KOPT-K1 (cell line): ENCODE data around the gene CSNK1E.

Source experiments
- H3K27ac ChIP-seq: fragments of 200-600 bp; sonication (generic); 2 replicates; pipeline ENCODE4 v1.5.1; 2016; ENCODE audit warnings: antibody characterized with exemption, mild to moderate bottlenecking, low read depth, low read length; ENCODE audit not compliant: poor library complexity, severe bottlenecking
- H3K36me3 ChIP-seq: fragments of 200-600 bp; sonication (generic); 2 replicates; pipeline ENCODE4 v1.5.1; 2017; ENCODE audit warnings: antibody characterized with exemption, mild to moderate bottlenecking, low read length, moderate library complexity; ENCODE audit not compliant: insufficient read depth
- H3K9me3 ChIP-seq: fragments of 200-600 bp; sonication (generic); 2 replicates; pipeline ENCODE4 v1.5.1; 2017; ENCODE audit warnings: antibody characterized with exemption, low read length, mild to moderate bottlenecking; ENCODE audit not compliant: insufficient read depth, poor library complexity, severe bottlenecking

Gene CSNK1E

GRCh38 chr22:38304526-38304925 lies 12.7 kb downstream of the CSNK1E start:
- no peaks in the 10 kb centered on the region for H3K9me3 ChIP-seq
- peaks cover 68% of the 10 kb centered on the region for H3K36me3 ChIP-seq
- no peak overlapping the region for H3K27ac ChIP-seq

GRCh38 chr22:38303974-38304373 lies 13.3 kb downstream of the CSNK1E start:
- Histone ChIP-seq H3K36me3 (peaks cover 68% of the 10 kb centered on the region), H3K27ac (no peak overlapping the region), H3K9me3 (no peaks in the 10 kb centered on the region)

- Histone ChIP-seq H3K9me3 (no peaks in the 10 kb centered on the region), H3K27ac (no peak overlapping the region), H3K36me3 (peaks cover 69% of the 10 kb centered on the region)
Observed at GRCh38 chr22:38302906-38303305, 14.3 kb downstream of the CSNK1E start.

GRCh38 chr22:38300946-38301345 lies 16.3 kb downstream of the CSNK1E start:
- H3K27ac ChIP-seq, result no peak overlapping the region
- H3K9me3 ChIP-seq, result no peaks in the 10 kb centered on the region
- H3K36me3 ChIP-seq, result peaks cover 85% of the 10 kb centered on the region

- Histone ChIP-seq H3K9me3 (no peaks in the 10 kb centered on the region), H3K36me3 (peaks cover 91% of the 10 kb centered on the region), H3K27ac (no peak overlapping the region)
Observed at GRCh38 chr22:38300197-38300945, 16.9 kb downstream of the CSNK1E start.

- Histone ChIP-seq H3K36me3 (peaks cover 97% of the 10 kb centered on the region), H3K27ac (no peak overlapping the region), H3K9me3 (no peaks in the 10 kb centered on the region)
Observed at GRCh38 chr22:38299770-38300102, 17.5 kb downstream of the CSNK1E start.

GRCh38 chr22:38298312-38299005 lies 18.8 kb downstream of the CSNK1E start:
- H3K36me3 ChIP-seq, result peaks cover 99% of the 10 kb centered on the region
- no peak overlapping the region for H3K27ac ChIP-seq
- no peaks in the 10 kb centered on the region for H3K9me3 ChIP-seq

- Histone ChIP-seq H3K27ac (no peak overlapping the region), H3K36me3 (peaks cover 94% of the 10 kb centered on the region), H3K9me3 (no peaks in the 10 kb centered on the region)
Observed at GRCh38 chr22:38296372-38296771, 20.9 kb downstream of the CSNK1E start.

GRCh38 chr22:38295863-38296262 lies 21.4 kb downstream of the CSNK1E start:
- Histone ChIP-seq H3K36me3 (peaks cover 88% of the 10 kb centered on the region), H3K9me3 (no peaks in the 10 kb centered on the region), H3K27ac (no peak overlapping the region)

- peaks cover 83% of the 10 kb centered on the region for H3K36me3 ChIP-seq
- no peaks in the 10 kb centered on the region for H3K9me3 ChIP-seq
- H3K27ac ChIP-seq, result no peak overlapping the region
Observed at GRCh38 chr22:38295339-38295738, 21.9 kb downstream of the CSNK1E start.

- H3K27ac ChIP-seq, result no peak overlapping the region
- H3K36me3 ChIP-seq, result peaks cover 81% of the 10 kb centered on the region
- no peaks in the 10 kb centered on the region for H3K9me3 ChIP-seq
Observed at GRCh38 chr22:38294193-38294592, 23.0 kb downstream of the CSNK1E start.

- peaks cover 66% of the 10 kb centered on the region for H3K36me3 ChIP-seq
- no peaks in the 10 kb centered on the region for H3K9me3 ChIP-seq
- H3K27ac ChIP-seq, result no peak overlapping the region
Observed at GRCh38 chr22:38292694-38293093, 24.5 kb downstream of the CSNK1E start.

GRCh38 chr22:38291201-38291777 lies 25.9 kb downstream of the CSNK1E start:
- H3K27ac ChIP-seq, result no peak overlapping the region
- H3K36me3 ChIP-seq, result peaks cover 51% of the 10 kb centered on the region; the same call in 1 of the 2 replicates
- H3K9me3 ChIP-seq, result no peaks in the 10 kb centered on the region

- H3K27ac ChIP-seq, result no peak overlapping the region
- peaks cover 42% of the 10 kb centered on the region; the same call in 1 of the 2 replicates for H3K36me3 ChIP-seq
- H3K9me3 ChIP-seq, result no peaks in the 10 kb centered on the region
Observed at GRCh38 chr22:38290347-38290746, 26.9 kb downstream of the CSNK1E start.

GRCh38 chr22:38289583-38290082 lies 27.6 kb downstream of the CSNK1E start:
- H3K36me3 ChIP-seq, result peaks cover 35% of the 10 kb centered on the region; the same call in 1 of the 2 replicates
- H3K9me3 ChIP-seq, result no peaks in the 10 kb centered on the region
- no peak overlapping the region for H3K27ac ChIP-seq
